ENCODE data around the gene NAALADL1. TPM values are rescaled to one million over a fixed set of nuclear protein-coding genes. Genes with fewer than 3 reads are reported as not detected.

The NAALADL1 gene
- total RNA-seq, 1 donor from 2014 or later: 13.4 TPM

GRCh38 chr11:65043881-65044501 is 14.4 kb downstream of the NAALADL1 start:
- peak overlapping the region; percentile 17 for H3K4me3 Mint-ChIP-seq
- POLR2A ChIA-PET: no interaction called here
- intact Hi-C loops (cut with micrococcal nuclease): no loop called here

GRCh38 chr11:65042891-65043290 is 15.5 kb downstream of the NAALADL1 start:
- DNase-seq (no peak), ATAC-seq (ENCODE audit: low read depth) (no peak)
- Mint-ChIP-seq H3K27me3 (no peaks in the 10 kb centered on the region), H3K36me3 (ENCODE audit: low read depth) (peaks cover 11% of the 10 kb centered on the region), H3K9me3 (no peaks in the 10 kb centered on the region), H3K27ac (no peak overlapping the region), H3K4me1 (peaks cover 27% of the 10 kb centered on the region), H3K4me3 (peak overlapping the region; percentile 56)
- no peak for TF ChIP-seq CTCF (IDR thresholded peaks at IDR 0.05)
- intact Hi-C loops (cut with micrococcal nuclease): no loop called here
- ChIA-PET POLR2A (interaction anchor here (0.7 kb wide), 1 partner anchor 219 kb away, joined by 8 read pairs; the partner anchor contains the start of gene POLA2), CTCF (no interaction called here)

More at GRCh38 chr11:65043881-65044501, 14.4 kb downstream of the NAALADL1 start:
- DNase-seq (no peak), ATAC-seq (ENCODE audit: low read depth) (no peak)
- Mint-ChIP-seq H3K27ac (no peak overlapping the region), H3K36me3 (ENCODE audit: low read depth) (peaks cover 11% of the 10 kb centered on the region), H3K4me1 (peaks cover 31% of the 10 kb centered on the region), H3K9me3 (no peaks in the 10 kb centered on the region), H3K27me3 (no peaks in the 10 kb centered on the region)
- TF ChIP-seq CTCF (IDR thresholded peaks at IDR 0.05): no peak
- CTCF ChIA-PET: no interaction called here

- POLR2A ChIA-PET: interaction anchor here (0.6 to 2.1 kb wide), 8 partner anchors 10 to 498 kb away, joined by 3 to 7 read pairs (median 4); partner anchors contain the start of genes ARL2, FAU, MRPL49 and SNX15
- intact Hi-C loops (cut with micrococcal nuclease): loop anchor here (1.0 kb wide), 4 partner anchors 14 to 55 kb away; partner anchors contain the start of genes ARL2, CDCA5, SNX15 and VPS51
- CTCF ChIA-PET: interaction anchor here (0.7 to 2.1 kb wide), 2 partner anchors 27 to 28 kb away, joined by 3 to 8 read pairs; partner anchors contain the start of gene ARL2
- DNase-seq (peak; percentile 89), ATAC-seq (ENCODE audit: low read depth) (peak; percentile 93)
- Mint-ChIP-seq H3K27me3 (no peaks in the 10 kb centered on the region), H3K4me1 (peaks cover 11% of the 10 kb centered on the region), H3K9me3 (no peaks in the 10 kb centered on the region), H3K4me3 (peak within 1 kb of the TSS; percentile 93), H3K36me3 (ENCODE audit: low read depth) (peaks cover 18% of the 10 kb centered on the region), H3K27ac (peak within 1 kb of the TSS; percentile 95)
- no peak for TF ChIP-seq CTCF (IDR thresholded peaks at IDR 0.05)
These were observed 17.3 kb downstream of the NAALADL1 start, which contains the start of gene SAC3D1 for GRCh38 chr11:65040847-65041622. TSS of gene SAC3D1 (plus strand) at chr11:65041210. CDS start at chr11:65041293, 83 bp downstream.

- TF ChIP-seq CTCF (IDR thresholded peaks at IDR 0.05): no peak
- H3K4me1 Mint-ChIP-seq: peaks cover 11% of the 10 kb centered on the region
- no peaks in the 10 kb centered on the region for H3K9me3 Mint-ChIP-seq
- intact Hi-C loops (cut with micrococcal nuclease): loop anchor here (1.0 kb wide), 1 partner anchor 26 kb away; the partner anchor contains the start of gene ARL2
- POLR2A ChIA-PET: interaction anchor here (0.9 to 2.1 kb wide), 6 partner anchors 13 to 95 kb away, joined by 3 to 7 read pairs (median 4); partner anchors contain the start of genes ARL2, FAU, MRPL49 and SNX15
- no peaks in the 10 kb centered on the region for H3K27me3 Mint-ChIP-seq
- peaks cover 20% of the 10 kb centered on the region for H3K36me3 Mint-ChIP-seq (ENCODE audit: low read depth)
- CTCF ChIA-PET: interaction anchor here (2.1 kb wide), 1 partner anchor 26 kb away, joined by 8 read pairs; the partner anchor contains the start of gene ARL2
- ATAC-seq (ENCODE audit: low read depth) (no peak), DNase-seq (no peak)
- H3K4me3 Mint-ChIP-seq: peak overlapping the region; percentile 93
- H3K27ac Mint-ChIP-seq: peak overlapping the region; percentile 95
These were observed 17.9 kb downstream of the NAALADL1 start for GRCh38 chr11:65040520-65040846.

GRCh38 chr11:65036931-65037330 is 21.4 kb downstream of the NAALADL1 start:
- ATAC-seq (ENCODE audit: low read depth) (no peak), DNase-seq (no peak)
- H3K4me3 Mint-ChIP-seq: no peak overlapping the region
- intact Hi-C loops (cut with micrococcal nuclease): no loop called here
- TF ChIP-seq CTCF (IDR thresholded peaks at IDR 0.05): no peak
- no peaks in the 10 kb centered on the region for H3K9me3 Mint-ChIP-seq
- CTCF ChIA-PET: no interaction called here
- H3K36me3 Mint-ChIP-seq (ENCODE audit: low read depth): peaks cover 25% of the 10 kb centered on the region
- H3K4me1 Mint-ChIP-seq: peaks cover 7% of the 10 kb centered on the region
- no peaks in the 10 kb centered on the region for H3K27me3 Mint-ChIP-seq
- POLR2A ChIA-PET: no interaction called here
- no peak overlapping the region for H3K27ac Mint-ChIP-seq

Measured in activated B cell treated with CpG ODN at 0.5 μM for 24 hours (primary cell).